ENCODE data around the gene GLP2R.

Gene GLP2R

GRCh38 chr17:9801505-9801904 is 24.2 kb upstream of the GLP2R start:
- Histone ChIP-seq H3K9ac (ENCODE audit: low read length) (no peak overlapping the region), H3K4me1 (ENCODE audit: control insufficient read depth, insufficient read depth, low read length) (no peaks in the 10 kb centered on the region), H3K9me3 (ENCODE audit: control insufficient read depth, low read length) (no peaks in the 10 kb centered on the region), H3K36me3 (ENCODE audit: control insufficient read depth, insufficient read depth, low read length) (no peaks in the 10 kb centered on the region), H3K27me3 (ENCODE audit: control insufficient read depth, insufficient read depth, low read length) (no peaks in the 10 kb centered on the region), H3K4me3 (ENCODE audit: low read length) (no peak overlapping the region)

- H3K9ac ChIP-seq (ENCODE audit: low read length): no peak overlapping the region
- no peak overlapping the region for H3K4me3 ChIP-seq (ENCODE audit: low read length)
- no peaks in the 10 kb centered on the region for H3K9me3 ChIP-seq (ENCODE audit: control insufficient read depth, low read length)
- no peaks in the 10 kb centered on the region for H3K36me3 ChIP-seq (ENCODE audit: control insufficient read depth, insufficient read depth, low read length)
- no peaks in the 10 kb centered on the region for H3K4me1 ChIP-seq (ENCODE audit: control insufficient read depth, insufficient read depth, low read length)
- no peaks in the 10 kb centered on the region for H3K27me3 ChIP-seq (ENCODE audit: control insufficient read depth, insufficient read depth, low read length)
Observed at GRCh38 chr17:9802294-9802693, 23.4 kb upstream of the GLP2R start.

GRCh38 chr17:9802697-9803096 is 23.0 kb upstream of the GLP2R start:
- Histone ChIP-seq H3K4me3 (ENCODE audit: low read length) (no peak overlapping the region), H3K9ac (ENCODE audit: low read length) (no peak overlapping the region), H3K4me1 (ENCODE audit: control insufficient read depth, insufficient read depth, low read length) (no peaks in the 10 kb centered on the region), H3K27me3 (ENCODE audit: control insufficient read depth, insufficient read depth, low read length) (no peaks in the 10 kb centered on the region), H3K9me3 (ENCODE audit: control insufficient read depth, low read length) (no peaks in the 10 kb centered on the region), H3K36me3 (ENCODE audit: control insufficient read depth, insufficient read depth, low read length) (no peaks in the 10 kb centered on the region)

- Histone ChIP-seq H3K4me3 (ENCODE audit: low read length) (no peak overlapping the region), H3K27me3 (ENCODE audit: control insufficient read depth, insufficient read depth, low read length) (no peaks in the 10 kb centered on the region), H3K36me3 (ENCODE audit: control insufficient read depth, insufficient read depth, low read length) (no peaks in the 10 kb centered on the region), H3K9me3 (ENCODE audit: control insufficient read depth, low read length) (no peaks in the 10 kb centered on the region), H3K9ac (ENCODE audit: low read length) (no peak overlapping the region), H3K4me1 (ENCODE audit: control insufficient read depth, insufficient read depth, low read length) (no peaks in the 10 kb centered on the region)
Observed at GRCh38 chr17:9805769-9806168, 20.0 kb upstream of the GLP2R start.

- Histone ChIP-seq H3K36me3 (ENCODE audit: control insufficient read depth, insufficient read depth, low read length) (no peaks in the 10 kb centered on the region), H3K27me3 (ENCODE audit: control insufficient read depth, insufficient read depth, low read length) (no peaks in the 10 kb centered on the region), H3K9ac (ENCODE audit: low read length) (no peak overlapping the region), H3K4me3 (ENCODE audit: low read length) (no peak overlapping the region), H3K9me3 (ENCODE audit: control insufficient read depth, low read length) (no peaks in the 10 kb centered on the region), H3K4me1 (ENCODE audit: control insufficient read depth, insufficient read depth, low read length) (no peaks in the 10 kb centered on the region)
Observed at GRCh38 chr17:9806699-9807098, 19.0 kb upstream of the GLP2R start.

DNA sequence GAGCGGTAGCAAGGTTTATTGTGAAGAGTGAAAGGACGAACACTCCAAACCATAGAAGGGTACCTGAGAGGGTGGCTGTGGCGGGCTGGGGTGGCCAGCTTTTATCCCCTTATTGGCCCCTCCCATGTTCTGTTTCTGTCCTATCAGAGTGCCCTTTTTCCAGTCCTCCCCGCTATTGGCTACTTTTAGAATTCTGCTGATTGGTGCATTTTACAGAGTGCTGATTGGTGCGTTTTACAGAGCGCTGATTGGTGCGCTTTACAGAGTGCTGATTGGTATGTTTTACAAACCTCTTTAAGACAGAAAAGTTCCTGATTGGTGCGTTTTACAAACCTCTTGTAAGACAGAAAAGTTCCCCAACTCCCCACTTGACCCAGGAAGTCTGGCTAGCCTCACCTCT is 16.3 kb upstream of the GLP2R start:
- H3K36me3 ChIP-seq (ENCODE audit: control insufficient read depth, insufficient read depth, low read length): no peaks in the 10 kb centered on the region
- H3K4me1 ChIP-seq (ENCODE audit: control insufficient read depth, insufficient read depth, low read length): no peaks in the 10 kb centered on the region
- H3K4me3 ChIP-seq (ENCODE audit: low read length): no peak overlapping the region
- H3K9ac ChIP-seq (ENCODE audit: low read length): no peak overlapping the region
- no peaks in the 10 kb centered on the region for H3K27me3 ChIP-seq (ENCODE audit: control insufficient read depth, insufficient read depth, low read length)
- no peaks in the 10 kb centered on the region for H3K9me3 ChIP-seq (ENCODE audit: control insufficient read depth, low read length)

DNA sequence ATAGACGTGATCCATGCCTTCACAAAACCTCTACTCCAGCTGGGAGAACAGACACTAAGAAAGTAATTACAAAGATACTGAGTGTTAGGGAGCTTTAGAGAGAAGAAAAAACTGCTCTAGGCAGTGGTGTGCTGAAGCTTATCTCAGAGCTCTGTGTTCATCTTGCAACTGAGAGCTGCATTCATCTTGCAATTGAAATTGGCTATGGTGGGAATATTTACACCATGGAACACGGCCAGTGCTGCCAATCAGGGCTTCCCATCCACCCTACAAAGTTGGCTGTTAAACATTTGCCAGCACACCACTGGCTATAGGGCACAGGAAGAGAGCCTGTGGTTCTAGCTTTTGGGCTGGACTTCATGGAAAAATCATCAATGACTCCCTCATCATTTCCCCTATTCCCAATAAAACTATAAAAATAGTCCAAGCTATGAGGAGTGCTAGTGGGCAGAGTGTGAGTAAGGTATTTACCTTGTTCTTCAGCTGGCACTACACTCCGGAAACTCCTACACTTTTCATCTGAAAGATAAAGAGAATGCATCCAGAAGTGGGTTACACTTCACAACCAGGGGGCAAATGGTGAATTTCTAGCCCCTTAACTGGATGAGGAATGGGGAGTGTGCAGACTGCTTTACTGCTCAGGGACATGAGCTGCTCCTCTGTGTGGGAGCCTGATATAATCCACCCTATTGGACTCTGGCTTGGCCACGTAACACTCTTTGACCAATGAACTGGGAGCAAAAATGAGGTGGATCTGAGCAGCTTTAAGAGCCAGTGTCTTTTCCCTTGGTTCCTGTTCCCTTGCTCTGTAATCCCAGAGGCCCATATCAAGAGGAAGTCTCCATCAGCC is 15.4 kb upstream of the GLP2R start:
- Histone ChIP-seq H3K9ac (ENCODE audit: low read length) (no peak overlapping the region), H3K4me3 (ENCODE audit: low read length) (no peak overlapping the region), H3K4me1 (ENCODE audit: control insufficient read depth, insufficient read depth, low read length) (no peaks in the 10 kb centered on the region), H3K36me3 (ENCODE audit: control insufficient read depth, insufficient read depth, low read length) (no peaks in the 10 kb centered on the region), H3K9me3 (ENCODE audit: control insufficient read depth, low read length) (no peaks in the 10 kb centered on the region), H3K27me3 (ENCODE audit: control insufficient read depth, insufficient read depth, low read length) (no peaks in the 10 kb centered on the region)

DNA sequence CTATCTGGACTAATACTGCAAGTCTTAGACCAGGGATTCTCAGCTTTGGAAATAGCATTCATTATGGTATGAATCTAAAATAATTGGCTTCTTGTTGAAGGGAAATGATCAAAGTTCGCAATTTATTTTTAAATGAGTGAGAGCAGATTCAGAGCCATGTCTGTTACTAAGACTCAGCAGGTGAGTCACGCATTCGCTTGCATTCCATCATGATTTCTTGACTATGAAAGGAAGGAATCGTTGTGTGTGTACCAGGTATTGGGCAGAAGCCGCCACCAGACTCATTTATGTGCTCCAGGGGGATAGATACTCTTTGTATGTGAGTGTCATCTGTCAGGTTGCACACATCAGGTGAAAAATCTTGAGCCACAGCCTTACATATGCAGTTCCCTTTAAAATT is 14.6 kb upstream of the GLP2R start:
- Histone ChIP-seq H3K36me3 (ENCODE audit: control insufficient read depth, insufficient read depth, low read length) (no peaks in the 10 kb centered on the region), H3K27me3 (ENCODE audit: control insufficient read depth, insufficient read depth, low read length) (no peaks in the 10 kb centered on the region), H3K4me1 (ENCODE audit: control insufficient read depth, insufficient read depth, low read length) (no peaks in the 10 kb centered on the region), H3K9ac (ENCODE audit: low read length) (no peak overlapping the region), H3K4me3 (ENCODE audit: low read length) (no peak overlapping the region), H3K9me3 (ENCODE audit: control insufficient read depth, low read length) (no peaks in the 10 kb centered on the region)

- no peak overlapping the region for H3K9ac ChIP-seq (ENCODE audit: low read length)
- H3K36me3 ChIP-seq (ENCODE audit: control insufficient read depth, insufficient read depth, low read length): no peaks in the 10 kb centered on the region
- no peaks in the 10 kb centered on the region for H3K27me3 ChIP-seq (ENCODE audit: control insufficient read depth, insufficient read depth, low read length)
- no peaks in the 10 kb centered on the region for H3K4me1 ChIP-seq (ENCODE audit: control insufficient read depth, insufficient read depth, low read length)
- no peaks in the 10 kb centered on the region for H3K9me3 ChIP-seq (ENCODE audit: control insufficient read depth, low read length)
- no peak overlapping the region for H3K4me3 ChIP-seq (ENCODE audit: low read length)
Observed at GRCh38 chr17:9811537-9811936, 14.2 kb upstream of the GLP2R start.

GRCh38 chr17:9813166-9813565 is 12.6 kb upstream of the GLP2R start:
- H3K4me1 ChIP-seq (ENCODE audit: control insufficient read depth, insufficient read depth, low read length): no peaks in the 10 kb centered on the region
- H3K9ac ChIP-seq (ENCODE audit: low read length): no peak overlapping the region
- no peaks in the 10 kb centered on the region for H3K27me3 ChIP-seq (ENCODE audit: control insufficient read depth, insufficient read depth, low read length)
- no peak overlapping the region for H3K4me3 ChIP-seq (ENCODE audit: low read length)
- H3K36me3 ChIP-seq (ENCODE audit: control insufficient read depth, insufficient read depth, low read length): no peaks in the 10 kb centered on the region
- no peaks in the 10 kb centered on the region for H3K9me3 ChIP-seq (ENCODE audit: control insufficient read depth, low read length)

GRCh38 chr17:9814337-9814945 is 11.3 kb upstream of the GLP2R start:
- Histone ChIP-seq H3K36me3 (ENCODE audit: control insufficient read depth, insufficient read depth, low read length) (no peaks in the 10 kb centered on the region), H3K4me1 (ENCODE audit: control insufficient read depth, insufficient read depth, low read length) (no peaks in the 10 kb centered on the region), H3K4me3 (ENCODE audit: low read length) (no peak overlapping the region), H3K9ac (ENCODE audit: low read length) (no peak overlapping the region), H3K9me3 (ENCODE audit: control insufficient read depth, low read length) (no peaks in the 10 kb centered on the region), H3K27me3 (ENCODE audit: control insufficient read depth, insufficient read depth, low read length) (no peaks in the 10 kb centered on the region)

DNA sequence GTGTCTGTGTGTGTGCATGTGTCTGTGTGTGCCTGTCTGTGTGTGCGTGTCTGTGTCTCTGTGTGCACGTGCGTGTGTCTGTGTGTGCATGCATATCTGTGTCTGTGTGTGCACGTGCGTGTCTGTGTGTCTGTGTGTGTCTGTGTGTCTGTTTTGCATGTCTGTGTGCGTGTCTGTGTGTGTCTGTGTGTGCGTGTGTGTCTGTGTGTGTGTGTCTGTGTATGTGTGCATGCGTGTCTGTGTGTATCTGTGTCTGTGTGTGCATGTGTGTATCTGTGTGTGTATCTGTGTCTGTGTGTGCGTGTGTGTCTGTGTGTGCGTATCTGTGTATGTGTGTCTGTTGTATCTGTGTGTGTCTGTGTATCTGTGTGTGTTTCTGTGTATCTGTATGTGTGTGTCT is 9.3 kb upstream of the GLP2R start:
- H3K27me3 ChIP-seq (ENCODE audit: control insufficient read depth, insufficient read depth, low read length): no peaks in the 10 kb centered on the region
- H3K9ac ChIP-seq (ENCODE audit: low read length): no peak overlapping the region
- H3K36me3 ChIP-seq (ENCODE audit: control insufficient read depth, insufficient read depth, low read length): no peaks in the 10 kb centered on the region
- H3K4me1 ChIP-seq (ENCODE audit: control insufficient read depth, insufficient read depth, low read length): no peaks in the 10 kb centered on the region
- no peak overlapping the region for H3K4me3 ChIP-seq (ENCODE audit: low read length)
- no peaks in the 10 kb centered on the region for H3K9me3 ChIP-seq (ENCODE audit: control insufficient read depth, low read length)
